HCT116 (cell line): ENCODE data around the gene PRKACA. TPM values are rescaled to one million over a fixed set of nuclear protein-coding genes. Genes with fewer than 3 reads are reported as not detected.

Experiments
- ATAC-seq: fragments of 200-7000 bp; cut with Tn5 transposase; 2 replicates; pipeline ENCODE4 v1.9.1; 2020; ENCODE audit warnings: mild to moderate bottlenecking, moderate library complexity
- BruUV-seq: library from RNA; stranded (reverse); fragments of 400-500 nt; replicated peaks from 2 replicates; lab custom pipeline; 2021; lab: Mats Ljungman, UMichigan
- CTCF ChIA-PET: fragments of 300-600 bp; sonication (Branson Sonifier 250); formaldehyde crosslinking; loops from one replicate; lab custom pipeline; 2021; ENCODE audit warnings: antibody characterized with exemption; lab: Charles Lee
- POLR2A ChIA-PET: fragments of 300-600, 350-600 bp; sonication (Branson Sonifier 250); formaldehyde crosslinking; loops from one replicate; lab custom pipeline; 2021; ENCODE audit warnings: antibody characterized with exemption; lab: Charles Lee
- RAD21 ChIA-PET, 2 experiments: fragments of 300-600 bp; sonication (Branson Sonifier 250); formaldehyde crosslinking; loops; one replicate each; lab custom pipeline; 2023; ENCODE audit warnings: low total read pairs in 2 of 2; ENCODE audit not compliant: uncharacterized antibody in 2 of 2, unreplicated experiment in 2 of 2, low non-redundant PET in 1 of 2; lab: Charles Lee
- DNase-seq: peaks from one replicate; pipeline ENCODE4 v3.0.0-alpha.2; 2010; ENCODE audit warnings: low read depth, low spot score
- H2AFZ ChIP-seq: fragments of 200-600 bp; shearing (Covaris generic), sonication (generic); 2 replicates; pipeline ENCODE4 v1.6.1; 2017; ENCODE audit warnings: low read depth, mixed run types, mixed read lengths, antibody characterized with exemption, low read length; ENCODE audit not compliant: poor library complexity, severe bottlenecking
- H3K27ac ChIP-seq: 2 replicates; pipeline ENCODE4 v1.5.1; 2012; ENCODE audit warnings: low read depth, low read length
- H3K27me3 ChIP-seq: fragments of 200-600 bp; sonication (generic); 2 replicates; pipeline ENCODE4 v1.6.1; 2016; ENCODE audit warnings: mixed run types, low read length, mixed read lengths; ENCODE audit not compliant: insufficient read depth
- H3K36me3 ChIP-seq, 2 experiments: fragments of 200-500 bp in 1 of 2; fragments of 200-600 bp in 1 of 2; sonication (Bioruptor generic) in 1 of 2; sonication (generic) in 1 of 2; 2 replicates each; pipeline versions ENCODE4 v1.5.1 to v1.6.1; 2014 to 2016; ENCODE audit warnings: low read length in 2 of 2, inconsistent platforms in 1 of 2, mixed read lengths in 1 of 2, mixed run types in 1 of 2; ENCODE audit not compliant: insufficient read depth in 2 of 2, control insufficient read depth in 1 of 2
- H3K4me1 ChIP-seq, 2 experiments: fragments of 200-600 bp in 1 of 2; sonication (generic) in 1 of 2; 2 replicates each; pipeline versions ENCODE4 v1.5.1 to v1.6.1; 2012 to 2017; ENCODE audit warnings: low read length in 2 of 2, inconsistent platforms in 1 of 2, mild to moderate bottlenecking in 1 of 2, mixed read lengths in 1 of 2, mixed run types in 1 of 2, moderate library complexity in 1 of 2; ENCODE audit not compliant: insufficient read depth in 2 of 2, control insufficient read depth in 1 of 2
- H3K4me2 ChIP-seq: fragments of 200-600 bp; sonication (generic); 2 replicates; pipeline ENCODE4 v1.6.1; 2017; ENCODE audit warnings: mixed run types, low read length, mixed read lengths
- H3K4me3 ChIP-seq, 2 experiments: fragments of 200-600 bp in 1 of 2; sonication (generic) in 1 of 2; replicated peaks in 1 of 2; 2 replicates each; pipeline ENCODE4 v1.5.1; 2011 to 2016; ENCODE audit warnings: low read length in 2 of 2, control low read depth in 1 of 2, low read depth in 1 of 2, mild to moderate bottlenecking in 1 of 2, mixed read lengths in 1 of 2, mixed run types in 1 of 2
- H3K79me2 ChIP-seq: fragments of 200-600 bp; sonication (generic); 2 replicates; pipeline ENCODE4 v1.6.1; 2017; ENCODE audit warnings: mild to moderate bottlenecking, mixed run types, low read length, moderate library complexity, mixed read lengths; ENCODE audit not compliant: insufficient read depth
- H3K9ac ChIP-seq: fragments of 200-600 bp; sonication (generic); 2 replicates; pipeline ENCODE4 v1.6.1; 2016; ENCODE audit warnings: low read length, mixed read lengths
- H3K9me2 ChIP-seq: fragments of 200-600 bp; sonication (generic), shearing (Covaris generic); 2 replicates; pipeline ENCODE4 v1.6.1; 2017; ENCODE audit warnings: mixed run types, mild to moderate bottlenecking, moderate library complexity; ENCODE audit not compliant: insufficient read depth
- H3K9me3 ChIP-seq, 2 experiments: fragments of 200-500 bp in 1 of 2; fragments of 200-600 bp in 1 of 2; sonication (Bioruptor generic) in 1 of 2; sonication (generic) in 1 of 2; 2 replicates each; pipeline ENCODE4 v1.6.1; 2014 to 2017; ENCODE audit warnings: low read length in 2 of 2, mixed read lengths in 2 of 2, inconsistent platforms in 1 of 2, low read depth in 1 of 2, mild to moderate bottlenecking in 1 of 2, mixed run types in 1 of 2, moderate library complexity in 1 of 2; ENCODE audit not compliant: control insufficient read depth in 1 of 2, insufficient read depth in 1 of 2
- H4K20me1 ChIP-seq: fragments of 200-600 bp; sonication (generic), shearing (Covaris generic); 2 replicates; pipeline ENCODE4 v1.6.1; 2017; ENCODE audit warnings: mixed run types, mild to moderate bottlenecking, moderate library complexity; ENCODE audit not compliant: insufficient read depth
- EZH2phosphoT487 ChIP-seq: fragments of 200-600 bp; IDR thresholded peaks from 2 replicates; pipeline ENCODE4 v1.6.1; 2018; ENCODE audit warnings: antibody characterized with exemption, borderline replicate concordance
- TCF7L2 ChIP-seq: IDR thresholded peaks from 2 replicates; pipeline ENCODE4 v1.7.0; 2011; ENCODE audit warnings: borderline replicate concordance, inconsistent platforms; ENCODE audit not compliant: insufficient read depth, insufficient read length; ENCODE audit errors: extremely low read depth
- ZFX ChIP-seq: fragments of 450-650 bp; IDR thresholded peaks from 2 replicates; pipeline ENCODE4 v1.6.1; 2017
- intact Hi-C: fragments of 100-400 bp; cut with micrococcal nuclease; formaldehyde crosslinking; loops from 2 replicates; pipeline ENCODE4 v1.10.0; 2022
- total RNA-seq: library from RNA; stranded (reverse); gene quantifications from one replicate; pipeline ENCODE4 v1.2.1, GENCODE V29; 2021; ENCODE audit not compliant: unreplicated experiment
- TF ChIP-seq, protein P1 (sequence below): IDR thresholded peaks from 2 replicates; pipeline ENCODE4 v1.6.1; 2011; ENCODE audit warnings: mild to moderate bottlenecking, low read length, moderate library complexity; ENCODE audit not compliant: insufficient replicate concordance; ENCODE audit errors: extremely low read depth

PRKACA gene
- total RNA-seq, 1 experiment from 2014 or later: 95.7 TPM

DNA sequence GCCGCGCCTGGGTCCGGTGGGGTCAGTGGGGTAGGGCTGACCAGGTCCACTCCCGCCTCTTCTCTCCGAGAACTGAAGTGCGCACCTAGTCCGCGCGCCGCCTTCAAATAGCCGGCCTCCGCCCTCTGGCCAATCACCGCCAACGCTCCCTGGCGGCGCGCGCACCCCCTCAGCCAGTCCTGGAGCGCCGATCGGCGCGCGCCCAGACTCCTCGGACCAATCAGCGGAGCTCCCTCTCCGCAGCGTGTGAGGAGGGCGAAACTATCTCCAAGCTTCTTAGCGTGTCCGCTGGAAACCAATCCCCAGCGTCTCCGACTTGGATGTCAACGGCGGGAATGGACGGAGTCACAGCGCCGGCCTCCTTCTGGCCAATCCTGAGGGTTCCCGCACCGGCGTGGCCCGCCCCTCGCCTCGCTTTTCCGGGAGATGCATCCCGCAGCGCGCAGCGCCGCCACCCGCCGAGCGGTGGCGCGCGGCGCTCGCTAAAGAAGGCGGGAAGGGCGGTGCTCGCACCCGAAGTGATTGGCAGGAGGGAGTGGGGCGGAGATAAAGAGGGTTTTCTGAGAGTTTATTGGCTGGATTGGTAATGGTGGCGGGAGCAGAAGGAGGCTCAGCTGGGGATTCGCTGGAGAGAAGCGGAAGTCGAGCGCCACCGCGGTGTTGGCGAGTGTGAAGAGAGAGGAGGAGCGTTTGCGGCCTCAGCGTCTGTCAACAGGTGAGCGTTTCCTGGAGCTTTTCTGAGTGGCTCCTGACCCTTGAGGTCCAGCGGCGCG, 19.1 kb upstream of the PRKACA start, which contains the start of gene ASF1B (continued):
- TF ChIP-seq, protein P1, sequence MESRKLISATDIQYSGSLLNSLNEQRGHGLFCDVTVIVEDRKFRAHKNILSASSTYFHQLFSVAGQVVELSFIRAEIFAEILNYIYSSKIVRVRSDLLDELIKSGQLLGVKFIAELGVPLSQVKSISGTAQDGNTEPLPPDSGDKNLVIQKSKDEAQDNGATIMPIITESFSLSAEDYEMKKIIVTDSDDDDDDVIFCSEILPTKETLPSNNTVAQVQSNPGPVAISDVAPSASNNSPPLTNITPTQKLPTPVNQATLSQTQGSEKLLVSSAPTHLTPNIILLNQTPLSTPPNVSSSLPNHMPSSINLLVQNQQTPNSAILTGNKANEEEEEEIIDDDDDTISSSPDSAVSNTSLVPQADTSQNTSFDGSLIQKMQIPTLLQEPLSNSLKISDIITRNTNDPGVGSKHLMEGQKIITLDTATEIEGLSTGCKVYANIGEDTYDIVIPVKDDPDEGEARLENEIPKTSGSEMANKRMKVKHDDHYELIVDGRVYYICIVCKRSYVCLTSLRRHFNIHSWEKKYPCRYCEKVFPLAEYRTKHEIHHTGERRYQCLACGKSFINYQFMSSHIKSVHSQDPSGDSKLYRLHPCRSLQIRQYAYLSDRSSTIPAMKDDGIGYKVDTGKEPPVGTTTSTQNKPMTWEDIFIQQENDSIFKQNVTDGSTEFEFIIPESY: peak; percentile 48
- TF ChIP-seq EZH2phosphoT487: no peak
- TF ChIP-seq, all 23 proteins: peak for 11

DNA sequence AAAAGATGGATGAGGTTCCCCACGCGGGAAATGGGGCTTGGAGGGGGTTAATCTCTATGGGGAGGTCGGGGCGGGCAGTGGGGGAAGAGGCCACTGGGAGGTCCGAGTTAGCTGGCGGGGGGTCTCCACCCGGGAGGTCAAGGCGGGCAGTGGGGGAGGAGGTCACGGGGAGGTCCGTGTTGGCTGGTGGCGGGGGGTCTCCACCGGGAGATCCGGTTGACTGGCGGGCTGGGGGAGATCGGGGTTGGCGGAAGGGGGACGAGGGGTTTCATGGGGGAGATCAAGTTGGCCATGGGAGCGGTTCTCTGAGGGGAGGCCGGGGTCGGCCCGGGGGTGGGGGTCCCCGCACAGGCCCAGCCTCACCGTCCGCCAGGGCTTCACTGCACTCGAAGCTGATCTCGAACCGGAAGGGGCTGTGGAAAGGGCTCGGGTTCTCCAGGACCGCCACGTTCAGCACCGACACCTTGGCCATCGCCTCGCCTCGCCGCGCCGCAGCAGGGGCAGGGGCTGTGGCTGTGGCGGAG, 18.5 kb upstream of the PRKACA start:
- no peak overlapping the region for H2AFZ ChIP-seq
- peak overlapping the region; percentile 86 for H3K9ac ChIP-seq
- POLR2A ChIA-PET: interaction anchor here (0.6 to 2.1 kb wide), 24 partner anchors 10 to 383 kb away, joined by 3 to 14 read pairs (median 4); partner anchors contain the start of genes DNAJB1 and ZSWIM4
- RAD21 ChIA-PET: interaction anchor here (0.6 to 1.7 kb wide), 9 partner anchors 12 to 339 kb away, joined by 3 to 13 read pairs (median 5); partner anchors contain the start of gene PTGER1 (in 1 of the 2)
- BruUV-seq: no TSS peak
- H3K79me2 ChIP-seq: peaks cover 50% of the 10 kb centered on the region
- H3K4me3 ChIP-seq: peak overlapping the region; percentile 69 to 87
- CTCF ChIA-PET: interaction anchor here (0.6 to 2.7 kb wide), 41 partner anchors 8 to 360 kb away, joined by 3 to 35 read pairs (median 4); partner anchors contain the start of genes ADGRE5, GIPC1 and PRKACA
- peaks cover 0 to 7% of the 10 kb centered on the region in 2 experiments; a peak in 1 of 4 replicates for H3K36me3 ChIP-seq
- H4K20me1 ChIP-seq: no peaks in the 10 kb centered on the region
- TF ChIP-seq ZFX (peak; percentile 60; the same call in 1 of the 2 replicates), TCF7L2 (no peak)
- H3K9me3 ChIP-seq: no peaks in the 10 kb centered on the region
- H3K4me1 ChIP-seq: peaks cover 13 to 31% of the 10 kb centered on the region in 2 experiments
- no peaks in the 10 kb centered on the region for H3K9me2 ChIP-seq
- intact Hi-C loops: loop anchor here (5.0 kb wide), 3 partner anchors 271 to 351 kb away; no protein-coding TSS in a partner anchor
- peak overlapping the region; percentile 73 for H3K27ac ChIP-seq
- no peak for DNase-seq
- ATAC-seq: peak; percentile 6
- no peaks in the 10 kb centered on the region for H3K27me3 ChIP-seq
- peak overlapping the region; percentile 94 for H3K4me2 ChIP-seq
